Karpas-422 (cell line): ENCODE measurements around the gene GLTP. TPM values are rescaled to one million over a fixed set of nuclear protein-coding genes. Genes with fewer than 3 reads are reported as not detected.

Experiments used
- DNase-seq: peaks from one replicate; pipeline ENCODE4 v3.0.0-alpha.2; 2015
- H2AFZ ChIP-seq: fragments of 200-600 bp; sonication (generic); 2 replicates; pipeline ENCODE4 v1.6.1; 2014; ENCODE audit warnings: antibody characterized with exemption, low read length, mixed read lengths
- H3K27ac ChIP-seq: fragments of 200-600 bp; sonication (generic); 2 replicates; pipeline ENCODE4 v1.5.1; 2014; ENCODE audit warnings: mild to moderate bottlenecking, low read length, moderate library complexity
- H3K27me3 ChIP-seq: fragments of 200-600 bp; sonication (generic); 2 replicates; pipeline ENCODE4 v1.6.1; 2014; ENCODE audit warnings: low read length, mixed read lengths
- H3K36me3 ChIP-seq: fragments of 200-600 bp; sonication (generic); 2 replicates; pipeline ENCODE4 v1.6.1; 2014; ENCODE audit warnings: low read length, mixed read lengths; ENCODE audit not compliant: insufficient read depth
- H3K4me1 ChIP-seq: fragments of 200-600 bp; sonication (generic); 2 replicates; pipeline ENCODE4 v1.6.1; 2014; ENCODE audit warnings: mild to moderate bottlenecking, low read length, mixed read lengths
- H3K4me2 ChIP-seq: fragments of 200-600 bp; sonication (generic); 2 replicates; pipeline ENCODE4 v1.6.1; 2014; ENCODE audit warnings: low read length, low read depth, mild to moderate bottlenecking; ENCODE audit not compliant: poor library complexity, severe bottlenecking
- H3K4me3 ChIP-seq: fragments of 200-600 bp; sonication (generic); 2 replicates; pipeline ENCODE4 v1.5.1; 2014; ENCODE audit warnings: mild to moderate bottlenecking, antibody characterized with exemption, low read length, mixed read lengths
- H3K79me2 ChIP-seq: fragments of 200-600 bp; sonication (generic); 2 replicates; pipeline ENCODE4 v1.6.1; 2014; ENCODE audit warnings: mild to moderate bottlenecking, low read length, mixed read lengths
- H3K9ac ChIP-seq: fragments of 200-600 bp; sonication (generic); 2 replicates; pipeline ENCODE4 v1.6.0; 2014; ENCODE audit warnings: low read length
- H3K9me2 ChIP-seq: fragments of 200-600 bp; sonication (generic), shearing (Covaris generic); replicated peaks from 2 replicates; pipeline ENCODE4 v1.6.0; 2014; ENCODE audit warnings: mild to moderate bottlenecking, low read length, moderate library complexity; ENCODE audit not compliant: insufficient read depth
- H3K9me3 ChIP-seq: fragments of 300-700, 200-600 bp; sonication (generic); 2 replicates; pipeline ENCODE4 v1.6.1; 2014; ENCODE audit warnings: low read length, mixed read lengths
- H4K20me1 ChIP-seq: fragments of 200-600 bp; sonication (generic); 2 replicates; pipeline ENCODE4 v1.6.1; 2014; ENCODE audit warnings: mild to moderate bottlenecking, antibody characterized with exemption, low read length, low read depth; ENCODE audit not compliant: insufficient read depth
- total RNA-seq: library from RNA; depleted of rRNA; stranded (reverse); fragments of >200 nt; shearing (Covaris generic); gene quantifications from 2 replicates; pipeline ENCODE4 v1.2.3, GENCODE V29; 2014; ENCODE audit warnings: low replicate concordance

GLTP gene
- total RNA-seq, 1 experiment from 2014 or later: 26.5 TPM

- H3K27me3 ChIP-seq: no peaks in the 10 kb centered on the region
Observed at GRCh38 chr12:109830718-109831117, 49.6 kb downstream of the GLTP start.

GRCh38 chr12:109830267-109830666 is 50.1 kb downstream of the GLTP start:
- H3K27me3 ChIP-seq: no peaks in the 10 kb centered on the region
- no peak overlapping the region for H2AFZ ChIP-seq
- no peak overlapping the region for H3K4me3 ChIP-seq
- no peak overlapping the region for H3K9ac ChIP-seq
- no peak overlapping the region for H3K27ac ChIP-seq
- H3K79me2 ChIP-seq: no peaks in the 10 kb centered on the region
- no peaks in the 10 kb centered on the region for H3K9me3 ChIP-seq
- no peaks in the 10 kb centered on the region for H3K9me2 ChIP-seq
- H3K4me2 ChIP-seq: no peak overlapping the region
- no peaks in the 10 kb centered on the region for H4K20me1 ChIP-seq
- H3K4me1 ChIP-seq: no peaks in the 10 kb centered on the region
- DNase-seq: no peak
- no peaks in the 10 kb centered on the region for H3K36me3 ChIP-seq

More at GRCh38 chr12:109830718-109831117, 49.6 kb downstream of the GLTP start:
- Histone ChIP-seq H3K9ac (no peak overlapping the region), H3K27ac (no peak overlapping the region), H2AFZ (no peak overlapping the region), H3K36me3 (no peaks in the 10 kb centered on the region), H3K4me3 (no peak overlapping the region), H4K20me1 (no peaks in the 10 kb centered on the region), H3K79me2 (no peaks in the 10 kb centered on the region), H3K4me1 (no peaks in the 10 kb centered on the region), H3K9me2 (no peaks in the 10 kb centered on the region), H3K4me2 (no peak overlapping the region), H3K9me3 (no peaks in the 10 kb centered on the region)
- DNase-seq: no peak

- no peak overlapping the region for H3K9ac ChIP-seq
- no peaks in the 10 kb centered on the region for H3K36me3 ChIP-seq
- no peaks in the 10 kb centered on the region for H3K27me3 ChIP-seq
- no peak overlapping the region for H3K4me3 ChIP-seq
- no peak overlapping the region for H2AFZ ChIP-seq
- H3K4me2 ChIP-seq: no peak overlapping the region
- no peaks in the 10 kb centered on the region for H3K4me1 ChIP-seq
- H3K9me2 ChIP-seq: no peaks in the 10 kb centered on the region
- DNase-seq: no peak
- H3K27ac ChIP-seq: no peak overlapping the region
- H4K20me1 ChIP-seq: no peaks in the 10 kb centered on the region
- H3K79me2 ChIP-seq: no peaks in the 10 kb centered on the region
- no peaks in the 10 kb centered on the region for H3K9me3 ChIP-seq
Observed at GRCh38 chr12:109829667-109830066, 50.7 kb downstream of the GLTP start.

GRCh38 chr12:109828754-109829511 is 51.4 kb downstream of the GLTP start:
- H3K4me2 ChIP-seq: no peak overlapping the region
- H3K36me3 ChIP-seq: no peaks in the 10 kb centered on the region
- no peak for DNase-seq
- H3K9ac ChIP-seq: no peak overlapping the region
- no peaks in the 10 kb centered on the region for H3K9me3 ChIP-seq
- no peaks in the 10 kb centered on the region for H3K27me3 ChIP-seq
- H3K9me2 ChIP-seq: no peaks in the 10 kb centered on the region
- no peaks in the 10 kb centered on the region for H4K20me1 ChIP-seq
- no peaks in the 10 kb centered on the region for H3K4me1 ChIP-seq
- H3K4me3 ChIP-seq: no peak overlapping the region
- no peak overlapping the region for H2AFZ ChIP-seq
- H3K79me2 ChIP-seq: no peaks in the 10 kb centered on the region
- H3K27ac ChIP-seq: no peak overlapping the region

GRCh38 chr12:109827566-109828550 is 52.5 kb downstream of the GLTP start:
- Histone ChIP-seq H4K20me1 (no peaks in the 10 kb centered on the region), H3K27ac (no peak overlapping the region), H3K9ac (no peak overlapping the region), H3K4me2 (no peak overlapping the region), H3K36me3 (no peaks in the 10 kb centered on the region), H3K9me2 (no peaks in the 10 kb centered on the region), H2AFZ (no peak overlapping the region), H3K4me1 (peaks cover under 1% of the 10 kb centered on the region; the same call in 1 of the 2 replicates), H3K4me3 (no peak overlapping the region), H3K9me3 (no peaks in the 10 kb centered on the region), H3K27me3 (no peaks in the 10 kb centered on the region), H3K79me2 (no peaks in the 10 kb centered on the region)
- DNase-seq: no peak

GRCh38 chr12:109827080-109827479 is 53.3 kb downstream of the GLTP start:
- Histone ChIP-seq H3K9me3 (no peaks in the 10 kb centered on the region), H3K9me2 (no peaks in the 10 kb centered on the region), H3K4me2 (no peak overlapping the region), H3K27me3 (no peaks in the 10 kb centered on the region), H3K79me2 (no peaks in the 10 kb centered on the region), H3K27ac (no peak overlapping the region), H3K36me3 (no peaks in the 10 kb centered on the region), H4K20me1 (no peaks in the 10 kb centered on the region), H3K4me1 (peaks cover 7% of the 10 kb centered on the region), H3K9ac (no peak overlapping the region), H3K4me3 (no peak overlapping the region), H2AFZ (no peak overlapping the region)
- DNase-seq: no peak

- H3K27me3 ChIP-seq: no peaks in the 10 kb centered on the region
- no peak overlapping the region for H3K27ac ChIP-seq
- H3K9ac ChIP-seq: no peak overlapping the region
- H4K20me1 ChIP-seq: no peaks in the 10 kb centered on the region
- no peak overlapping the region for H3K4me3 ChIP-seq
- H2AFZ ChIP-seq: no peak overlapping the region
- no peaks in the 10 kb centered on the region for H3K9me3 ChIP-seq
- no peak for DNase-seq
- peaks cover 7% of the 10 kb centered on the region for H3K4me1 ChIP-seq
- H3K4me2 ChIP-seq: no peak overlapping the region
- H3K36me3 ChIP-seq: no peaks in the 10 kb centered on the region
- no peaks in the 10 kb centered on the region for H3K79me2 ChIP-seq
- H3K9me2 ChIP-seq: no peaks in the 10 kb centered on the region
Observed at GRCh38 chr12:109824731-109825130, 55.6 kb downstream of the GLTP start.

- no peaks in the 10 kb centered on the region for H3K36me3 ChIP-seq
- no peak overlapping the region for H3K9ac ChIP-seq
- no peak overlapping the region for H3K4me2 ChIP-seq
- H2AFZ ChIP-seq: no peak overlapping the region
- H4K20me1 ChIP-seq: no peaks in the 10 kb centered on the region
- H3K9me2 ChIP-seq: no peaks in the 10 kb centered on the region
- no peaks in the 10 kb centered on the region for H3K79me2 ChIP-seq
- no peak for DNase-seq
- H3K27ac ChIP-seq: no peak overlapping the region
- H3K27me3 ChIP-seq: no peaks in the 10 kb centered on the region
- no peaks in the 10 kb centered on the region for H3K9me3 ChIP-seq
- peaks cover 7% of the 10 kb centered on the region for H3K4me1 ChIP-seq
- H3K4me3 ChIP-seq: no peak overlapping the region
Observed at GRCh38 chr12:109822951-109823411, 57.4 kb downstream of the GLTP start.
